ENCODE results near the gene ZBTB20.

Gene ZBTB20

DNA sequence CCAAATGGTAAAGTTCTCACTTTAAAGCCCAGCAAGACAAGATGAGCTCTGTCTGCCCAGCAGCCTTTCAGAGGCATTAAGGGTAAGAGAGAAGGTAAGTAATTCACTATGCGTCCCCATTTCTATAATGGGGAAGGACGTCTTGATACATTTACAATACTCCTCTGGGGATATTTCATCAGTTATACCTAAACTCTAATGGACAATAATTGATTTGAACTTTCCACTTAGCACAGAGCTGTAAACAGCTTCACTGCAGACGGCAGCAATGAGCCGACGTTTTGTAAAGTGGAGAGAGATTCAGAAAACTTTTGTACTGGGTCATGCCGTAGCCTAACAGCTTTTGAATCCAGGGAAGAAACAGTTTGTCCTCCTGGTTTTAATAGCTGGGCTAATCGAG, 725.9 kb downstream of the ZBTB20 start:
- DNase-seq = no peak

DNA sequence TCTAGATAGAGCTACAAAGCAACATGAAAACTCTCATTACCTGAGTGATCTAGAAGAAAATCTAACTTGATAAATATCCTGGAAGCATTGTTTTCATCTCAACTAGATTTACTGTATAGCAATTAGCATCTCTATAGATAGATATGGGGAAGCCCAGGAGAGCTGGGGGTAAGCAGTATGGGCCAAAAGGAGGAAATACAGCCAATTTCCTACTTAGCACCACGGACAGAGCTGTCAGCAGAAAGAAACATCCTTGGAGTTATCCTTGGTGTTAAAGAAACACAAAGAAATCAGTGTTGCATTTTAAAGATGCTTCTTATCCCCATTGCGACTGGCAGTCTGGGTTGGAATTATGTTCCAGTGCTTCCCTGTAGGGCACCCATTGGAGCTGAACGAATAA, 727.0 kb downstream of the ZBTB20 start:
- DNase-seq = no peak

DNA sequence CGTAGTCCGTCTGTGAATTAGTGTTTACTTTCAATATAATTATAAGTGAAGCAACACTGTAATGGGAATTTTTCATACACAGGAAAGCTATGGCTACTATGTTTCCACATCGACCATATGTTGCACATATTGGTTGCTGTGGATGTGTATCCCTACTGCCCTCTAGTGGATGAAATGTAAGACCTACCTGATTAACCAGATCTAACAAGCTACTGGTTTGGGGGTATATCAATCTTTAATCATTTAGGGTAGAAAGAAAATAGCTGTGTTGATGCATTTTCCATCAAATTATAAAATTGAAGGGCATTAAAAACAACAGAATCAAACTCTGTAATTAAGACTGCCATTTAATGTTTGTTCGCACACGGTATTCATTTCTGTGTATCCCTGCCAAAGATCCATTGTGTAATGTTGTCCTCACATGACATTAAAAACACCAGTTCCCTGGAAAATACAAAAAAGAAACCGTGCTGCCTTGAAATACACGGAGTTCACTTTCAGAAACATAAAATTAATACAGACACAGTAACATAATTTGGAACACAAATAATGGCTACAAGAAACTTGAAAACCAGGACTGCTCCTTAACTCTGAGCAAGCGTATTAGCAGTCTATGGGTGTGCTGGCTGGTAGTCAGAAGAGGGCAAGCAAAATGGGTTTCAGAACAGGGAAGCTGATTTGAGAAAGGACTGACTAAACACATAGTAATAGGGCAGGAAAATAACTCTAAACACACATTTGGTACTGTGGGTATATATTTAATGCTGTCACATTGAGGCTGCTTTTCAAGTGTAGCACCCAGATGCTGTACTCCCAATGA, 728.2 kb downstream of the ZBTB20 start:
- peak; percentile 69 for DNase-seq

DNA sequence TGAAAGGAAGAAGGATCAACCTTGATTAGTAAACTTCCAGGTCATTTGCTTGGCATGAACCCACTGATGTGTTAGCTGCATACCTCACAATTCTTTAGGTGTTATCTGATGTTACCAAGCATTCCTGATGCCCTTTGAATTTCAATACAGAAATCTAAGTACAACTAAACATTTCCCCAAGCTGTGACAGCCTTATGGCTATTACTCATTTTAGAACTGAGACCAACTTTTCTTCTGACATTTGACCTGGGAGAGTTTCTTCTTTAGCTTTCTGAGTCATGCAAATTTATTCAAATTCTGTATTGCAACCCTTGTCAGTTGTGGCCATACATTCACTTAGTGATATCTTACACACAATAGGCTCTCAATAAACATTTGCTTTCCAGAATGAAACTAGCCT, 729.0 kb downstream of the ZBTB20 start:
- DNase-seq = no peak

DNA sequence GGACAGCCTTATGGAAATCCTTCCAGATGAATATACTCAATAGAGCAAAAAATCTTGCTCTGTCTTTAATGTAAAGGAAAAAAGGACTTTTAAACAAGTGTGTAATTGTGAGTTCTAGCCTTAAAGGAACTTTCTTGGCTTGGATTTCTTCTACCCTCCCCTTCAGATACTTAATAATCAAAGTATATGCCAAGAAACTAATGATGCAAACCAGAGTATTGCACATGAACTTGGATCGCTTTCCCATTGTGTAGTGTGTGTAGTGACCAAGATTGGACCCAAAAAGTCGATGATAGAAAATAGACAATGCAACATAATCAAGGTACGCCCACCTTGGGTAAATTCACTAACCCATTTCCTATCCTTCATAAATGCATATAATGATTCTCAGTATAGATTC, 729.4 kb downstream of the ZBTB20 start:
- DNase-seq = no peak

DNA sequence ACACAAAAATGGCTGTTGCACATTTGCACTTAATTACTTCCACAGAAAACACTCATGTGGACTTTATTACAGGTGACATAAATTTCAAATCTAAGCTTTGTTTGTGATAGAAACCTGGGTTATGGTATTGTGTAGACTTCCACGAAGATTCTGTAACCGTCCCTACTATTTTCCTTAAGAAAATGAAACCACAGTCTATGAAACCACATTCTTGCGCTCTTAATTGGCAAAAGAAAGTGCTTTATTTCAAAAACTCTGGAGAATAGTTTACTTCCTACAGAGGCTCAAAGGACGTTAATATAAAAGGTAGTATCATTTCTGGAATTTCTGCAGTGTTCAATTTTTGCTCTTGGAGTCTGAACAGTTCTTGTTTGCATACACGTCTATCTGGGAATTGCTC, 729.8 kb downstream of the ZBTB20 start:
- DNase-seq = no peak

DNA sequence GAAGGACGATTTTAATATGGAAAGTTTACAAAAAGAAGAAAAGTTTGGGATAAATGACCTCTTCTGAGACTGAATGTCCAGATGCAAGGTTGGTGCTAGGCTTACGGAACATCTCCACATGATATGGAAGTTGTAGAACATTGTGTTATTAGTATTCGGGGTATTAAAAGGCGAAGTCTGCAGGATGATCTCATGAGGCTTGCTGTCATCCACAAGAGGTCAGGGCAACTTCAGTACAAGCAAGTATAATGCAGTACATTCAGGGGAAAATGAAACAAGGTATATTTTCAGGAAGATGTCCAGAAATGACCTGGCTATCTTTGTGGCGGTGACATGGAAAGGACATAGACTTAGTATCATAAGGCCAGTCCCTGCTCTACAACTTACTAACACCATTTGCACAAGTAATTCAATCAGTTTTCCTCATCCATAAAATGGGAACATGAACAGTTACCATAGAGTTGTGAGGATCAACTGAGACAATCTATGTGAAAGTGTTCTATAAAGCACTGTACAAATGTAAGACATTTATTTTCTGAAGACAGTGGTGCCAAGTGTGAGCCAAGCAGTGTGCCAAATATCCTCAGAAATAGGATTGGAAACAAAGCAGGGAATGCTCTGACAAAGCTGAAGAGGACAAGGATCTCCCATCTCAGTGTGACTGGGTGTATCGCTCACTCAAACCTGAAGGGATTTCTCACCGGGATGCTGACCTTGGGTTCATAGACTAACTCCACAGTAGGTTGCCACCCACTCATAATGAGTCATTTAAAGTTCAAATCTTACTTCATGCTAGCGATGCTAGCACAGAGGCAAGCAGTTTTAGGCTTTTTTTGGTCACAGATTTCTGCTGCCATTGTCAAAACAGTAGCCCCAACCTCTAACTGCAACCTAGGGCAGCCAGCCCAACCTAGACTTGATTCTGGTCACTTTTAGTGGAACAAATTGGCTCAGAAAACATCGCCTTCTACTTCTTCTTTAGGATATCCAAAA, 735.0 kb downstream of the ZBTB20 start:
- DNase-seq = no peak

DNA sequence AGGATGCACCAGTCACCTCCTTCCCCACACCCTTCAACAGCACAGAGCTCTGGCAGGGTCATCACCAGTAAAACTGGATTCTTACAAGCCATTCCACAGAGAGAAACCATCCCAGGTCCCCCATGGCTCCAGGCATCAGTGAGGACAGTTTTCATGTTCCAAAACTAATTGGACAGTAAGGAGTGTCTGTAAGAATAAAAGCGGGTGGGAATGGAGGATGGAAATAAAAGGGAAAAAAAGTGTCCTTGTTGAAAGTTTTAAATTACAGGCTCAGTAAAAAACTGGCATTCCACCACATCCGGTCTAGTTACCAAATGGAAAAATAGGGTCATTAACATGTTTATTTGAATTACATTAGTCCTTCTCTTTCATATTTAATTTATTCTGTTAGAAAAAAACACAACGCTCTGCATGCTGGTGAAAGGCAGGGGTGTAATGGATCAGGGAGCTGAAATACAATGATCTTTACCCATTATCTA, 735.9 kb downstream of the ZBTB20 start:
- DNase-seq = no peak

DNA sequence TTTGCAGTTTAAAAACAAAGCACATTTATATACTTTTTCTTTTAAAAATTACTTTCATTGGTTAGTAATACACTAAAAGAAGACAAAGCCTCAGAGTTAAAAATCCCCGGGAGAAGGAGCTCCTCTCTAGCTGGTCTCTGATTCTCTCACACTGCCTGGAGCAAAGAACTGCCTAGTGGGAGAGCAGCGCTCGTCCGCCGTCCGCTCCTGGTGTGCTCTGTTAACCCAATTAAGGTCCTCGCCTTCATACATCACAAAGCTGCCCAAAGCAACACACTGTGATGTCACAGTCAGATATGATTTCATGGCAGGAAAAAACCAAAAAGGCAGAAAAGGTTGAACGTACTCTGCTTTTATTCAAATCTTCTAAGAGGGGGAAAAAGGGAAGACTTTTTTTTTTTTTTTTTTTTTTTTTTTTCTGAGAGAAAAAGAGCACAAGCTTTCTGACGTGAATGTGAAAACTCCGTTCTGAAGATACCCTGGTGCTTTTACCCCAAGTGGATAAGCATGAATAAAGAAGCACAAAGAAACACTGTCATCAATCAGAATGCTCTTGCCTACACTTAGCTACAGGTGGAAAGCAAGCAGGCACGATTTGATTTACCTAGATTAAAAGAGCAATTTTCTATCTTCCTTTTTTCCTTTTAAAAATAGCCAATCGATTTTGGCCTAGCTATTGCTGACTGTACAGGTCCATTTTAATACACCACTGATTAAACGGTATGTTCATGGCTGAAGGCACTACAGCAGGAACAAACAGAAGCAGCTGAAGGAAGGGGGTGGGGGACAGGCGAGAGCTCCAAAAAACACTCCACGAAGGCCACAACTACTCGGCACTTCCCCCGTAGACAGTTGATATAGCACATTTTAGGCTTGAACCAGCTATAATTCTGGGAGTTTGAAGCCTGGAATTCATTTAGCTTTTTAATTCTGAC, 738.1 kb downstream of the ZBTB20 start:
- DNase-seq = peak; percentile 32

DNA sequence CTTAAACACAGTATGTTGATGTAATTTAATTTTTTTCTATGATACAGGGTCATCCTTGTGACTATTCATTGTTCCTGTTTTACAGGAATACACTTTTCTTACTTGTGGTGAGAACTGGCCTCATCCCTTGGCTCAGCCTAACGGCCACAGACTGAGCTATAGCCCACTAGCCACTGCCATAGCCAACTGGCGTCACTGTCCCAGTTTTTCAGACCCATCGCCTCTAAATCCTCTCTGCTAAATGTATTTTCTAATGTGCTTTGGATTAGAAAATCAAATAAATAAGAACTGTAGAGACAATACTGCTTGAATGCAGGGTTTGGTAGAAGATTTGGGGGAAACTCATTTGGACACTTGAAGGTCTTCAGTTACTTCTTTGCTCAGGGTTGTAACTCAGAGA, 740.2 kb downstream of the ZBTB20 start:
- no peak for DNase-seq

DNA sequence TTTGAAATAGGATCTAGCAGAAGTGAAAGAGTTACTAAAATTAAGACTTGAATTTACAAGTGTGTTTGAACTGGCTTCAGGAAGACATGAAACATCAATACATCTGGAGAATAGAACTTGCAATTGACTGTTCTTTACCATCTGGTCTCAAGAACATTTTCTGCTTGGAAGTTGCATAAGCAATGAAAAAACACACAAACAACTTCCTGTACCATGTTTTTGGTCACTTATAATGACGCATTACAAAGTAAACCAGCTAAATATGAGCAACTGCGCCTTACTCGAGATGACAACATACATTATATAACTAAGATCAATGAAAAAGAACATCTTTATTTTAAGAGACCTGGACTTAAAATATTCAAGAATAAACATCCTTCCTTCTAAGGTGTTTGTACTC, 740.8 kb downstream of the ZBTB20 start:
- no peak for DNase-seq

DNA sequence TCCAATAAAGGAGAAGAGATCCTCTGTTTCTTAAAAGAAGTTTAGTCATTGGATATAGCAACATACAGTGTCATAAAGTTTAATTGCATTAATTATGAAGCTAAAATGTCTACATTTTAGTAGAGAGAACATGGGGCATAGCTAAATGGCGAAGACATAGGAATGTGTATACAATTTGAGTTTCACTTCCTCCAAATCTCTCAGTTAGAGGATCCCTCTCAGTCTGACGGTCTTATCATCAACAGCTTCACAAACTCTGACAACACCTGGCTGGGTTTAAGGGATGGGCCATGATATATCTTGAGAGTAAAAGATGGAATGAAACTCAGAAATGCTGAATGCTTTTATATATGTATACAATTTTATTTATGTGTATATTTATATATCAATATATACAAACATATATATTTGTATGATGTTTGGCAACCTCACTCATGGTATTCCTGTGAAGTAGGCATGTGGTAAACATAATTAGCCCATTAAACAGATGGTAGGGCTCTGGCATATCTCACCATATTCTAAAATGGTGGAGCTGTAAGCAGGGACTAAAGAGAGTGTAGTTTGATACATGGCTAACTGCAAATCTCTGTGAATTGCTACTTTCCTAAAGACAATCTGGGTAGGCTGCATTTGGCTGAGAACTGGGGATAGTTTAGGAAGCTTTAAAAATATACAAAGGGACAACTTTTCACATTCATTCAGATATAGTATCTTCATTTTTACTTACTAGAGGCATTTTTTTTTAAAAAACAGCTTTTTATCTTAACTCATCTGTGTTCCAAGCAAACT, 741.7 kb downstream of the ZBTB20 start:
- no peak for DNase-seq

DNA sequence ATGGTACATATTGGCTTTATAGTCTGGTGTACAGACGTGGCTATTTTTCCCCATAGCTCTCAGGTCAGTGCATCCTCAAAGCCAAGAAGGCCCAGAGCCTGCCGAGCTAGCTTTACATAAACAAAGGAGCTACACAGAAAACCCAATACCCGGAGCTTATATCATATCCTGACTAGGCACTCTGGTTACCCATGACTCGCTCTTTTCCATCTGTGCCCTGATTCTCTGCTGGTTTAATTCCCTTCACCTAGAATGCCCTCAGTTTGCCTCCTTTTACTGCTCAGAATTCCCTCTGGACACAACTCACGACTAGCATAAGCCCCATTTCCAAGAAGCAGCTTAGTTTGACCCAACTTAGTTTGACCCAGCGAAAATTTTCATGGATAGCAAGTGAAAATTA, 742.5 kb downstream of the ZBTB20 start:
- DNase-seq = no peak

DNA sequence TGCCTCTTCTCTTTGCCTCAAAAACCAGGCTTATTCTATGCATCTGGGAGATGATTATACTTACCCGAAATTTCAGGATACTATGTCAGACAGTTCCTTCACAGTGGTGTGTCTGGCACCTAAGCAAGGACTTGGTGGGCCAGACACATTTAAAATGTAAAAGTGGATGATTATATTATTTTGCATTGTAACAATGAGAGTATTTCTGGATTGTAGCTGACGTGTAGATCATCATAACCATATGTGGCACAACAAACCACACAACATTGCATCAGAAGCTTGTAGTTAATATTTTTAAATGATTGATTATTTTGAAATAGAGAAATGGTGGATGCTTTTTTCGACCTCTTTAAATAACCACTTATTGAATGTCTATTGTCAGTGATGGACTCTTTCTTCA, 744.2 kb downstream of the ZBTB20 start:
- no peak for DNase-seq

DNA sequence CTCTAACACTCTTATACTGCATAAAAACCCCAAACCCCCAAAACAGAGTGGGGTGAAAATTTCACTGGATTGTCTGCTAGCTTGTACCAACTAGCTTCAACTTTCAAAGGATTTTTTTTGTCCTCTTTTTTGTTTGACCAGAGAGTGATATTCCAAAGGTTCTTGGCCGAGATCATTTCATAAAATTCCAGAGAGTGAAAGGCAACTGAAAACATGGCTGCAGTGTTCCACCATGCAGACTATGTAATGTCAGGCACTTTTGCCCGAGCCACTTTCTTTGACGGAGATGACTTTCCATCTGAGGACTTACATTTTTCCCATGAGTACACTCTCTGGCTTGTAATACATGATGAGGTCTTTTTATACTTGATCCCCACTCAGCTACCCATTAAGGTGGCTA, 745.7 kb downstream of the ZBTB20 start:
- DNase-seq = no peak

DNA sequence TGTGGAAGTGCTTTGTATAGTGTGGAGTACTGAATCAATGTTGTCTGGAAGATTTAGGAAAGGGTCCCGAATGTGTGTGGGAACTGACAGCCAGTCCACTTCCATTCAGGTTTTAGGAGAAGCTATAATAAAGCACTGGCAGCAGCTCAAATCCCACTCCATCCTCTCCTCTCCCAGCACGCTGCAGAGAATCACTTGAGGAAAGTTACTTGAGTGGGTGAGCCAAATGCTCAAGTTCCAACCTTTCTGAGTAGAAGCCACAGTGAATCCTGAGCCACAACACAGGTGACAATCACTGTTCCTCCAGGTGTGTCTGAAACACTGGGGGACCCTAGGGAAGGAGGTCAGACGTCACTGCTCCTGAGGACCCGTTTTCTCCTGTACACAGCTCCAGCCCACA, 746.7 kb downstream of the ZBTB20 start:
- no peak for DNase-seq

DNA sequence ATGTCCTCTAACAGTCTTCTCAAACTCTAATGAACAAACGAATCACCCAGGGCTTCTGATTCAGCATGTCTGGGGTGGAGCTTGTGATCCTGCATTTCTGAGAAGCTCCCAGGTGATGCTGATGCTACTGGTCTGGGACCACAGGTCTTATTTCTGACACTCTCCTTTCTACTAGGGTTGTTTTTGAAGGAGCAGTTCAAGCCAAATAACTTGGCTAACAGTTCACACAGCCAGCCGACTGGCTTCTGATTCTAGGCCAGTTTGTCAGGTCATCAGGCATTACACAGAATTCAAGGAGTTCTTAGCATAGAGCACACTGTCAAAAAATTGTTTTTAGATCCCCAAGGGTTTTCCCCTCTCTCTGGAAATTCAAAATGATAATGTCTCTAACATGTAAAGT, 752.5 kb downstream of the ZBTB20 start:
- no peak for DNase-seq

DNA sequence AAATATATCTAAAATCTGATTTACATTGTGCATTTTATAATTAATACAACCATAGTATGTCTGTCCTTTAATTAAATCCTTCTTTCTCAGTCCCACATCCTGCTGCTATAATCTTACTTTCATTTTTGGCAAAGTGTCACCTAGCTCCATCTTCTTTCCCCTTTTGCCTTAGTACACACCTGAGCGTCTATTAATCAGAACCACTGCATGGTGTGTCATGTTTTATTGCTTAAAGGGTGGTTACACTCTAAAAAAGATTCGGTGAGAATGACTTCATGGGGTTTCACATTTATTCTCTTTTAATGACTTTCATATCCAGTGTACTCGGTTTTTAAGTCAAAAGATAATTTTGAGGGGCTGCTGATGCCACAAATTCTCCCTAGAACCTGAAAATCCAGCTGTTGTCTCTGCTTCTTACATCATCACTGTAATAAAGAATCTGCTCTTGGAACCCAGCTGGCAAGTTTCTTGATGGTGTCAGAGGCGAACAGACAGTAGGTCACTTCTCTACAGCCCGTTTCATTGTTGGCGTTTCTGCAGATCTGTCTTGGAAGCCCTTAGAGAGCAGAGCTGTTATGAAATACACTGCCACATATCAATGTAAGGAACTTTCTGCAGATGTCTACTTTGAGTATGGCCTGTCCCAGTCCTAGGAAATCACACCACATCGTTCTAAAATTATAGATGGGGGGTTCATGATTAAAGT, 753.6 kb downstream of the ZBTB20 start:
- no peak for DNase-seq

DNA sequence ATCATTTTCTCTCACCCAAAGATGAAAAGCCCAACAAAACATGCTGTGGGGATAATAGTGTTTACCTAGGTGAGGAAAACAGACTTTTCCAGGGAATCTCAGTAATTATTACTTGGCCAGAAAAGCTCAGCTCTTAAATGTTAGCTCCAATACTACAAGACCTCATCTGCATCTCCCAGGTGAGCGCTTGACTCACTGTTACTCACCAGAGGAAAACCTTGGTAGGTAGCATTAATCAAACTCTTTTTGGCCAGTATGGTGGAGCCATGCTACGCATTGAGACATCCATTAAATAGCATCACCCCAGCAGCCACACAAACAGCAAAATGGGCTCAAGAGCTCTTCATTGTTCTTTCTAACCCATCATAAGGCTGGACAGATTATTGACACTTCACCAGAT, 754.3 kb downstream of the ZBTB20 start:
- no peak for DNase-seq

DNA sequence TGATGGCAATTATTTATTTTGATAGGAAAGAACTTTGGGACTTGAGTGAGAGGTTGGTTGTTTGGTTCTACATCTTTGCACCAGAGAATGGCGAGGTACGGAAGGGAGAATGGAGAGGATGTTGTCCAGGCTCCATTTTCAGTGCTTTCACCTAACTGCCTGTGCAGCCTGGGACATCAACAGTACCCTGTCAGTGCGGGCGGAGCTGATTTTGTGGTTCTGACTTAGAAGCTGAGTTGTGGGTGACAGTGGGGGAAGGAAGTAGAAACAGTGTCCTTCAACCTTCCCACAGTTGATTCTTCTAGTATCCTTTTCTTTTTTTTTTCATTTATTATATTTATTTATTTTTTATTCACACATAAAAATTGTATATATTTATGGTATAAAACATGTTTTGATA, 757.9 kb downstream of the ZBTB20 start:
- no peak for DNase-seq

DNA sequence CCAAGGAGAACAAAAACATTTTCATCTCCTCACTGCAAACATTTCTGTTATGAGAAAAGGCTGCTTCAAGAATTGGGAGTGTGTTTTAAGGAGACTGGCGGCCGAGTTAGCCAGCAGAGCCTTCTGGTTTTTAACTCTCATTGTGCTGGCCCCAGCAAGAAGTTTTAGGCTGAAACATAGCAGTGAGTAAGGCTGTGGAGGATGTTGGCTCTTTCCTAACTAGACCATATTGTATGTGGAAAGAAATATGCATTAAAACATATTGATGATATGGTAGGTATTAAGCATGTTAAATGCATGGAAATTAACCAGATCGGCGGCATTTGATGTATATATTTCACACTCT, 762.6 kb downstream of the ZBTB20 start:
- no peak for DNase-seq

Data from NCI-H2081 treated with DMSO at 0.1 percent for 48 hours (cell line).